ENCODE measurements around the gene HNRNPH2.

Gene HNRNPH2

GRCh38 chrX:101407748-101408531 is at the start of gene HNRNPH2, which contains the start of gene GLA:
HNRNPH2 (plus strand) TSS chrX:101408222; CDS start chrX:101411989, 3,767 bp downstream.
GLA (minus strand) TSS chrX:101407925; CDS start chrX:101407903, 22 bp downstream.
- DNase-seq: peak; percentile 96

- no peak for DNase-seq
Observed at GRCh38 chrX:101359966-101360365, 48.1 kb upstream of the HNRNPH2 start.

- DNase-seq: no peak
Observed at GRCh38 chrX:101360390-101360789, 47.6 kb upstream of the HNRNPH2 start.

- no peak for DNase-seq
Observed at GRCh38 chrX:101362116-101362515, 45.9 kb upstream of the HNRNPH2 start.

- no peak for DNase-seq
Observed at GRCh38 chrX:101362757-101363156, 45.3 kb upstream of the HNRNPH2 start.

- DNase-seq: no peak
Observed at GRCh38 chrX:101365301-101365795, 42.7 kb upstream of the HNRNPH2 start.

GRCh38 chrX:101368800-101369199 is 39.2 kb upstream of the HNRNPH2 start:
- no peak for DNase-seq

GRCh38 chrX:101369687-101370086 is 38.3 kb upstream of the HNRNPH2 start:
- DNase-seq: no peak

- no peak for DNase-seq
Observed at GRCh38 chrX:101370888-101371504, 37.0 kb upstream of the HNRNPH2 start.

- DNase-seq: no peak
Observed at GRCh38 chrX:101377547-101377946, 30.5 kb upstream of the HNRNPH2 start.

GRCh38 chrX:101383679-101384205 is 24.3 kb upstream of the HNRNPH2 start:
- no peak for DNase-seq

- DNase-seq: no peak
Observed at GRCh38 chrX:101385026-101385684, 22.9 kb upstream of the HNRNPH2 start.

GRCh38 chrX:101385795-101386541 is 22.1 kb upstream of the HNRNPH2 start, which contains the start of gene BTK:
BTK (minus strand) TSS chrX:101386191; CDS start chrX:101375284, 10,907 bp downstream.
- DNase-seq: peak; percentile 36

- DNase-seq: no peak
Observed at GRCh38 chrX:101386542-101386885, 21.5 kb upstream of the HNRNPH2 start.

- no peak for DNase-seq
Observed at GRCh38 chrX:101388604-101389003, 19.4 kb upstream of the HNRNPH2 start.

- peak; percentile 86 for DNase-seq
Observed at GRCh38 chrX:101390664-101391525, 17.1 kb upstream of the HNRNPH2 start, which contains the start of gene RPL36A. RPL36A (plus strand) TSS chrX:101391011; CDS start chrX:101391044, 33 bp downstream.

GRCh38 chrX:101391831-101392230 is 16.2 kb upstream of the HNRNPH2 start:
- DNase-seq: no peak

- no peak for DNase-seq
Observed at GRCh38 chrX:101393530-101394305, 14.3 kb upstream of the HNRNPH2 start.

GRCh38 chrX:101394372-101394771 is 13.7 kb upstream of the HNRNPH2 start:
- DNase-seq: no peak

GRCh38 chrX:101395789-101396188 is 12.2 kb upstream of the HNRNPH2 start:
- no peak for DNase-seq

GRCh38 chrX:101397779-101398178 is 10.2 kb upstream of the HNRNPH2 start:
- DNase-seq: no peak

Data from CD4-positive, alpha-beta T cell treated with Interleukin-15 for 1 hour (primary cell).